ENCODE measurements around the gene BCL11B.

Gene BCL11B

DNA sequence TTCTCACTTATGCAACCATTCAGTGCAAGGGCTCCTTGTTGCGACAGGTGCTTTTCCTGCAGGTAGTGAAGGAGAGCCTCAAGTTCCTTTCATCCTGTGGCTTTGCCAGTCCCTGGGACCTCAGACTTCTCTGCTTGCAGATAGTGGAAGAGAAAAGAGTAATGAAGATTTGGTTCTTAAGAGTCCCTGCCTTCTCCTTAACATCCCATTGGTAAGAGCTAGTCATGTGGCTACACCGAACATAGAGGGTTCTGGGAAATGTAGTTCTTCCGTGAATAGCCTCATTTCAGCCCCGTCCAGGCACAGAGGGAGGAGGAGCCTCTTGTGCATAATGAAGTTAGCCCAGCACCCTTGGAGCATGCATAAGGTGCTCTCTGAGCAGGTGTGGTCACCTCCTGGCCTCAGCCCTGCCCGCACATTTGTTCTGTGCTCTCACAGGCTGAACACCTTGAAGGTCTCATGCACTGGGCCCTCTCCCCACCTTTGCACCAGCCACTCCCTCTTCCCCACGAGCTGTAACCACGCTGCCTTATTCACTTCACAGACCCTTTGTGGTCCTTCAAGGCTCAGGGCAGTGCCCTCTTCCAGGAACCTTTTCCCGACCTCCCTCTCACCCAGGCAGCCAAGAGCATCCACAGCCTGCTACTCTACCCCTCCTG lies 134.0 kb downstream of the BCL11B start:
- no peak for DNase-seq (ENCODE audit: low read depth in 2 of 2)

DNA sequence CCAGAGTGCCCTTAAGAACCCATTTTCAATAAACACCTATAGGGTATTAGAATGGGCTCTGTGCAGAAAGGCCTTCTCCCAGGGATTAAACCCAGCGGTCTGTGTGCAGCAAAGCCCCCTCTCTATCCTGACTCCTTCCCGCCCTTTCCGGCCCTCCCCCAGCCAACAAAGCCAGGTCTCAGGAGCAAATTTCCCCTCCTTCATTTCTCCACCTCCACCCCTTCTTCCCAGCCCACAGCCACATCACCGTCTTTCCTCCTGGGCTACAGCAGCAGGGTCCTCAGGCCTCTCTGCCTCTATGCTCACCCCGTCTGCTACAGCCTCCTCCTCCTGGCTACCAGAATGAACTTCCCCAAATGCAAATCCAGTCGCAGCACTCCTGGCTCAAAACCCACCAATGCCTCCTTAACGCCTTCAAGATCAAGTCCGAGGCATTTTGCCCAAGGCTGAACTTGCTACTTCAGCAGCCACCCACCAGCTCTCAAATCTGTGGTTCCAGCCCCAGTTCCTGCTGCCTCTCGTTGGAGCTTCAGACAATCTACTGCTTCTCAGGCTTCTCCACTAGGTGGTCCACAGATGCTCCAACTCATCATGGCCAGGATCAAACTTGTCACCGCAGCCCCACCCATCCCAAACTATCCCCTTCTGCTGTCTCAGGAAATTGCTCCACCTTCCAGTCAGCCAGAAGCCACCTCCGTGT lies 134.8 kb downstream of the BCL11B start:
- no peak for DNase-seq (ENCODE audit: low read depth in 2 of 2)

DNA sequence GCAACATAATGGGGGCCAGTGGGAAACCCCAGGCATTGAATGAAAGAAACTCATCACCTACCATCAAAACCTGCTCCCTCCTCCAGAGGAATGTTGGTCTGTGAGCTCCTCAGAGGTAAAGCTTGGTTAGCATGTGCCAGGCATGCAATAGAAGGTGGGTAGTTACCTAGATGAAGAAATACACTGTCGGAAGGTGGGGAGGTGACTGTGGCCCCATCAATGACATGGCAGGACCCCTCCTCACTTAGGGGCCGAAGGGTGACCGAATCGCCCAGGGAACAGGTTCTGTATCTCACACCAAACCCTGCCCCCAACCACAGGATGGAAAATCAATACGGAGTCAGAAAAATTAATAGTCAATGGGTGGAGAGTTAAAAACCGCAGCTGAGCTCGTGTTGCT lies 135.6 kb downstream of the BCL11B start:
- no peak for DNase-seq (ENCODE audit: low read depth in 2 of 2)

DNA sequence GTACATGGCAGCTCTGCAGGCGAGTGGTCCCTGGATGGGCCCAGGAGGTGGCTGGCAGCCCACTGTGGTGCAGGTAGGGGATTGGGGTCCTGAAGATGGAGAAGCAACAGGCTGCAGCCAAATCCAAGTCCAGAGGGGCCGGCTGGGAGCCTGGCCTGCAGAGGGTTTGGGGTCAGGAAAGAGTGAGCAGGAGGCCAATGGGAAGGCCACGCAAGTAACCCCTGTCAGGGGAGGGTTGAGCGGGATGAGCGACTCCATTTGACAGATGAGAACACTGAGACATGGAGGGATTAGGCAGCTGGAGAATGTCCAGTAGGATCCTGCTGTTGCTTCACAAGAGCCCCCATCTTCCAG lies 136.0 kb downstream of the BCL11B start:
- no peak for DNase-seq (ENCODE audit: low read depth in 2 of 2)

DNA sequence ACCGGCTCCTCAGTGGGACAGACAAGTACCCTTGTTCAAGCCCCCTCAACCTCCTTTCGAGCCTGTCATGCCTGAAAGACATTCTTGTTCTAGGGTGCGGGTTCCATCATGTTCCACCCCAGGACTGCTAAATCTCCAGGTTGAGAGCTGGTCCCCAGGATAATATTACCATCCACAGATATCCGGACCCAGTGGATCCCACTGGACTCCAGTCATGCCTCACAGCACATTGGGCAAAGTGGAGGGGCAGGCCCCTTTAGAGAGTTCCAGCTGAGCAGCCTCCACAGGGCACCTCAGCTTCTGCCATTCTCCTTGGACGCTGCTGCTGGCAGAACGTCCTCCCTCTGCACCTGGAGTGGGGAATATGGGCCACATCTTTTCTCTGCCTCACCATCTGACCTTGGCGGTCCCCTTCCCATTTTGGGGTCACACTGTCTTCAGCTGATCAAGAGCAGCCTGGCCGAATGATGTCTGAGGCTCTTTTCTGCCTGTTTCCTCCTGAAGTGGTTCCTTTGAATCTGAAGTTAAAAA lies 137.4 kb downstream of the BCL11B start:
- no peak for DNase-seq (ENCODE audit: low read depth in 2 of 2)

DNA sequence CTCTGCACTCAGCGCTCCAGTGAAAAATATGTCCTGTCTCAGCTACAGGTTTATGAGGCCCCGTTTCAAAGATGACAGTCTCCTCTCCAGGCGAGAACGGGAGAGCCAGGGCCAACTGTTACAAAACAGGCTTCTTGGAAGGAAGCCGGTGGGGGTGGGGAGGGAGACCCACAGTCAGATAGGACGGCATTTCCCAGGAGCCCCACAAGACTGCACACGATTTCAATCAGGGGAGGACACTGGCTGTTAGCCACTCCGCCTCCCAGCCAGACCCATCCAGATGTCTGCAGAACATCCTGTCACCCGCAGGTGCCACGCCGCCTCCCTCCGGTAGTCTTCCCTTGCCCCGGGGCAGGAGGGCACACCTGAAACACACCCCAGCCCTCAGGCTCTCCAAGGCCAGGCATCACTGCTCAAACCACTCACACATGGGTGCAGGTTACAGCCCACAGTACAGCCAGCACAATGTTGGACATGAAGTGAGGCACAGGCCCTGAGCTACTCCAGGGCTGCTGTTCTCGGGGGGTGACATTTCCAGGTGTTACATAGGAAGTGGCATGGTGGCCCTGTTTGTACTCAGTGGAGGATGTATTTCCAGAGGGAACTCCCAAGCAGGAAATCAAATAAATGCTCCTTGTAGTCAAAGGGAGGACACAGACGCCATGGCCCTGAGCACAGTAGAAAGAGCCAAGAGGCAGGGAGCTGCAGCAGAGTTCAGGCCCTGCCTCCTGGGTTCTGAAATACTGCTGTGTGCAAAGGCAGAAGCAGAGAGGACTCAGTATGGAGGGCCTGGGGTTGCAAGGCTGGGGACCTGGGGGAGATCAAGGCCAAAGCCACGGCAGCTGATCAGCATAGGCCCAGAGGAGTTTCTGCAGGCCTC lies 138.1 kb downstream of the BCL11B start:
- no peak for DNase-seq (ENCODE audit: low read depth in 2 of 2)

DNA sequence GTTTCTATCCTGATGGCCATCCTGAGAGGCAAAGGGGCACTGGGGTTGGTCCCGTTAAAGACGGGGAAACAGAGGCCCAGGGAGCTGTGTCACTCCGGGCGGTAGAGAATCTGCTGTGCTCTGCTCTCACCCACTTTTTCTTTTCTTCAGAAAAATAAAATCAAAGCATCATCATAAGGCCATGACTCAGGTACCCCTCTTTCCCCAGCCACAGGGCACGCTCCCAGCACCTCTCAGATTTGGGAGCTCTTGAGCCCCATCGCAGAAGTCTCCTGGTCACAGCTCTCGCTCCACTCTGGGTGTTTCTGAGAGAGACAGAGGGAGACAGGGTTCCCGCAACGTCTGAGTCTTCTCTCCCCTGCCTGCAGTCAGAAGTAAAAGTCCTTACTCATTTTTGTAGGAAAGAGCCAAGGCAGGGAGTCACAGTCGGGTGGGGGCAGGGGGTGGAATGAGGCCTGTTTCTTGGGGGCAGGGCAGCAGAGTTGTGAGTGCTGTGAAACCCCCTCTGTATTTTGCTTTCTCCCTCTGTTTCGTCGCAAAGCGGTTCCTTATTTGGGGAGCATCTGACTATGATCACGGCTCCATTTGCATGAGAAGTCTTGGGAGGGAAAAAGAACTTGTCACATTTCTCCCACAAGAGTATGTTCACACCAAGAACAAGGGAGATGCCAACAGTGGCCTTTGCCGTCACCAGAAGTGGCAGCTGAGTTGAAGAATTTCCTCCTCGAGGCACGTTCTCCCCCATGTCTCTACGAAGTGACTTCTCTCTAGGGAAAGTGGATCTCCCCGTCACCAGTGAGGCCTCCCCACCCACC lies 139.0 kb downstream of the BCL11B start:
- no peak for DNase-seq (ENCODE audit: low read depth in 2 of 2)

DNA sequence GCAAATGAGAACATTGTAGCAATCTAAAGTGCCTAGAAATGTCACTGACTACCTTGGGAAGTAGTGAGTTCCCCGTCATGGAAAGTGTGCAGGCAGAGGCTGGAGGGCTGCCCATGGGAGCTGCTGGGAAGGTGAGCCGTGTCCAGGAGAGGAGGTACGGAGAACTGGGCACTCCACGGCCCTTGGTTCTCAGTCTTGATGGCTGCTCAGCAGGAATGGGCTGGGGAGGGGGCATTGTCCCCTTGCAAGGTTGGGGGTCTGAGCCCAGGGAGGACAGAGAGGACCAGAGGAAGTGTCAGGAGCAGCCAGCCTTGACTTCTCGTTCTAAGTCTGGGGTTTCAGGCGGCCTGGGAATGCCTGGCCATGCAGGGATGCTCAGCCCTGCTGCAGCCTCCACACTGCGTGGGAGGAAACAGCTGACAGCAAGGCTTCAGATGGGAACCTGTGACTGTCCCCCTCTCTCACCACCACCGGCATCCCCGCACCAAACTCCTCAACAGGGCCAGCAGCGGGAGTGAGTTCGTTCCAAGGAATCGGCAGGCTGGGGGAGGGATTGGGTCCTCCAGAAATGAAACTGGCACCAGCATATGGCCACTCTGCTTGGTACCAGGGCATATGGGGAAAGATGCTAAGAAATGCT lies 140.2 kb downstream of the BCL11B start:
- no peak for DNase-seq (ENCODE audit: low read depth in 2 of 2)

DNA sequence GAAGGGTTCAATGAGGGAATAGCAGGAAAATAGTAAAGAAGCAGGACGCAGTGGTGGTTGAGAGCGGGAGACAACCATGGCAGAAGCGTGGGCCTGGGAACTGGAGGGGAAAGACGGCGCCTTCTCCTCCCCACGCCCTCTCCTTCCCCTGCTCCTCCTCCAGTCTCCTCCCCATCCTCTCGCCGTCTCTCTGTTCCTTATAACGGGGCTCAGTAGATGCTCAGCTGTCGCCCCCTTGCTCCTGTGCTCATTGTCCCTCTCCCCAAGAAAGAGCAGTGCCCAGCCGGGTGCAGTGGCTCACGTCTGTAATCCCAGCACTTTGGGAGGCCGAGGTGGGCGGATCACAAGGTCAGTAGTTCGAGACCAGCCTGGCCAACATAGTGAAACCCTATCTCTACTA lies 142.0 kb downstream of the BCL11B start:
- no peak for DNase-seq (ENCODE audit: low read depth in 2 of 2)

DNA sequence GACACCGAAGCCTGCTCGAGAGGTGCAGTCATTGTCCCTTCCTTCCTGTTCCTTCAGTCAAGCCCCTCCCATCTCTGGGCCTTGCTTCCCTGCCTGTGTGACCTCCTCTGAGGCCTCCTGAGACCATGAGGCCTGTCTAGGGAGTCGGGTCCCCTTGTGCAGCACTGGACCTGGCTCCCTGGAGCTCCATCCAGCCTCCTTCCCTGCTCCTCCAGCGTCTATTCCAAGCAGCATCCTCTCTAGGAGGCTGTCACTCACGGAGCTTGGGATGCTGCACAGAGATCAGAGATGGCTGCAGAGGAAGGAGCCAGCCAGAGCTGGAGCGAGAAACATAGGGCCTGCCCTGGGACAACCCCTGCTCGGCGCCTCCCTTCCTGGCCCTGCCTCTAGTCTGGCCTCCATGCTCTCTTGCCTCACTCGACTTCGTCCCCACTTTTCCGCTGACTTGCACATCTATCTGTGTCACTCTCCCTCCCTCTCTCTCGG lies 142.7 kb downstream of the BCL11B start:
- no peak for DNase-seq (ENCODE audit: low read depth in 2 of 2)

DNA sequence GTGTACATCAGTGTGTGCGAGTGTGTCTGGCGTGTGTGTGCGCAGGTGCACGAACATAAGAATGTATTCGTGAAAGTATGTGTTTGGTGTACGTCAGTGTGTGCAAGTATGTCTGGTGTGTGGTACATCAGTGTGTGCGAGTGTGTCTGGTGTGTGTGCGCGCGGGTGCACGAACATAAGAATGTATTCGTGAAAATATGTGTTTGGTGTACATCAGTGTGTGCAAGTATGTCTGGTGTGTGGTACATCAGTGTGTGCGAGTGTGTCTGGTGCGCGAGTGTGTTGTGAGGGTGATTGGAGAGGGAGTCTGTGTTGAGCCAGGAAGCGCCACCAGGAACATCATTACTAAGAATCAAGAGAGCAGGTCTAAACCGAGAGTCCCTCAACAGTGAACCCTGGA lies 143.8 kb downstream of the BCL11B start:
- DNase-seq (ENCODE audit: low read depth in 2 of 2), result no peak

DNA sequence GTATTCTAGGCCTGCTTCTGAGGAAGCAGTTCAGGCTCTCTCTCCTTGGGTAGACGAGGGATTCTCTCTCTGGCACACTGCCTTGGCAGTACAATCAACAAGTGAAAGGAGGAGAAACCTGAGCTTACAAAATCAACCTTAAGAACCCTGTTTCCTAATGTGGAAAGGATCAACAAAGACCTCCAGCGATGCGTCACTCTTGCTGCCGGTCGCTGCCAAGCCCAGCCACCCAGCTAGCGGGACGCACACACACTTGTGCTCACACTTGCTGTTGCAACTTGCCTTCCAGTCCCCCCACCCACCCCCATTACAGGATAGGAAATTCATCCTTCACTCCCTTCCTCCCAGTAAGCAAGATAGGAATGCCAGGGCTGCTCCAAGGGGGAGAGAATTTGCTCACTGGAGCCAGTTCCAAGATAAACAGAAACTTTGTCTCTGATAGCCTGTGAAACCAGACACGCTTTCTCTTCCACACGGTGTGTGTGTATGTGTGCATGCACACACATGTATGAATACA lies 144.3 kb downstream of the BCL11B start:
- DNase-seq (ENCODE audit: low read depth in 2 of 2), result no peak

DNA sequence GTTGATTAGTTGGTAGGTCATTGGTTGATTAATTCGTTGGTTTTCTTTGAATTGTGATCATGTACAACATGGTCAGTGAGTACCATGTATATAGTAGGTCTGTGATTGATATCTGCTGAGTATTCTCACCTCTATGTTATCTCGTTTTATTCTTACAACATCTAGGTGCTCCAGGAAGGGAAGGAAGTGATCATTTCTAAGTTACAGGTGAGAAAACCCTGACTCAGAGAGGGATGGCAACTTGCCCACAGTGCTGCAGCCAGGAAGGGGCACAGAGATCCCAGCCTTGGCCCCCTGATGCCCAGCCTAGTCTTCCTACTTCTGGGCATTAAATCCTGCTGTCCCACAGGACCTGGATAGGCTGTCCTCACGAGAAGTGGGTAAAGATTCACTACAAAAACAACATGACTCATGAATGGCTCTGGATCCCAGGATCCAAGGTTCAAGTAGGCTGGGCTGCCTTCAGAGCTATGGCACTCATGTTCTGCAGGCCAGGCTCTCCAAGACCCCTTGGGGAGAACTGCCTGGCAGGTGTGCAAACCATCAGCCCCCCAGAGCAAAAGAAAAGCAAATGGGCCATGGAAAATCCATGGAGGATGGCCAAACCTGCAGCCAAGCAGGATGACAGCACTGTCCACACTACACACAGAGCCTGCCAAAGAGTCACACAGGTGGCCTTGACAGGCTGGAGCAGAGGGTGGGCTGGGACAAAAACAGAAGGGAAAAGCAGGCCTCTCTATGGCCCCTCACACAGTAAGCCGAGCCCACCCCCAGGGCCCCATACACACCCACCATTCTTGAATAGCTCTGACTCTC lies 146.2 kb downstream of the BCL11B start:
- no peak for DNase-seq (ENCODE audit: low read depth in 2 of 2)

DNA sequence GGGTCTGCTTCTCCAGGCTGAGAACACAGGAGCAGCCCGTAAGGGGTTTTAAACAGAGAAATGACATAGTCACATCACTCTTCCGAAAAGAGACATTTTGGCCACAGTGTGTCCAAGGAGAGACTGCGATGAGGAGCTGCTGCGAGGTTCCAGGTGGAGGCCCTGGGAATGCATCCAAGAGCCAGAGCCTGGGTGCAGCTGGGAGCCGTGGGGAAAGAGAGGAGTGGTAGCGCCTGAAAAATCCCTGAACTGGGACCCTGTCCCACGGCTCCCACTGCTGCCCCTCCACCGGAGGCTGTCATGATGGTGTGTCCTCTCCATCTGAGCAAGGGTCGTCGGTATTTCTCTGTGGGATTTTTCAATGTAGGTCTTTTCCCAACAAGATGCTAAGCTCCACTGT lies 146.9 kb downstream of the BCL11B start:
- no peak for DNase-seq (ENCODE audit: low read depth in 2 of 2)

DNA sequence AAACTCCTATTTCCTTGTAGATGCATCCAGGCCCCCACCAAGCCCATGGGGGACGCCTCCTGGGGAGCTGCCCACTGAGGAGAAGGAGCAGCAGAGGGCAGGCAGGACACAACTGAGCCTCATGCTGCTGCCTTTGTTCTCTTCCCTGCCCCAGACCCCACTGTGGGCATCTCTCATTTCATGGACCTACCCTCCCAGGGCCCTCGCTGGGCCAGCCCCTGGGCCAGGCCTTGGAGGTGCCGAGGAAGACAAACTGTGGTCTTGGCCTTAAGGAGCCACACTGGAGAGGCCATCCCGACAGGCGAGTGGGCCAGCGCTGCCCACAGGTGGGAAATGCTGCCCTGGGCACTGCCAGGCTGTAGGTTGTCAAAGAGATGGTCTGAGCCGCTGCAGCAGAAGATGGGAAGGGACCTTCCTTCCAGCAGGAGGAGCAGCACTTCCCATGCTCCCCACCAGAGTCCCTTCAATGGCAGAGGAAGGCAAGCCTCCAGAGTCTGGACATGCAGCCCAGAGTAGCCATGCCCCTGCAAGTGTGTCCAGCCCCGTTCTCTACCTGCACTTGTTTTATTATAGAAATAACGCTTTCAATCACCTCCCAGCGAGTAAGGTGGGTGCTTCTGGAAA lies 147.4 kb downstream of the BCL11B start:
- DNase-seq (ENCODE audit: low read depth in 2 of 2), result no peak

DNA sequence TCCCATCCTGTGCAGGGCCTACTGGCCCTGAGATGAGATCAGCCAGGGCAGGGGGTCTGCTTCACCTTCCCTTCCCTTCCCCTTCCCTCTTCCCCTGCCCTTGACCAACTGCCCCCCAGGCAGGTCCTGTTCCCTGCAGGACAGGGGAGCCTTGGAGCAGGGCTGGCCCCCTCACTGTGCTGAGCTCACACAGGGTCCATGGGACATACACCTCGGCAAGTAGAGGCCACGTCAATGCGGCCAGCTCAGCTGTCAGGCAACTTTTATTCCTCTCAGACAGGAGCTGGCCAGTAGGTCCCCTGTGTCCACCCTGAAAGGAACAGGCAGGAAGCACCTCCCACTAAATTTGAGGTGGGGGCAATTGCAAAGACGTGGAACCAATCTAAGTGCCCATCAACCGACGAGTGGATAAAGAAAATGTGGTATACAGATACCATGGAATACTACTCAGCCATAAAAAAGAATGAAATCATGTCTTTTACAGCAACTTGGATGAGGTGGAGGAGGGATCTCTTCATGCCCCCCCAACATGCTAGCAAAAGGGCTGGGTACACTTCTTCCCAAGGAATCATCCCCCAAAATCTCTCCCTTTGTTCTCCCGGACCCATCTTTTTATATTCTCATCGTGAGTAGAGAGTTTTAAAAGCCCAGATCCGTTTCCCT lies 148.7 kb downstream of the BCL11B start:
- DNase-seq (ENCODE audit: low read depth in 2 of 2), result no peak

DNA sequence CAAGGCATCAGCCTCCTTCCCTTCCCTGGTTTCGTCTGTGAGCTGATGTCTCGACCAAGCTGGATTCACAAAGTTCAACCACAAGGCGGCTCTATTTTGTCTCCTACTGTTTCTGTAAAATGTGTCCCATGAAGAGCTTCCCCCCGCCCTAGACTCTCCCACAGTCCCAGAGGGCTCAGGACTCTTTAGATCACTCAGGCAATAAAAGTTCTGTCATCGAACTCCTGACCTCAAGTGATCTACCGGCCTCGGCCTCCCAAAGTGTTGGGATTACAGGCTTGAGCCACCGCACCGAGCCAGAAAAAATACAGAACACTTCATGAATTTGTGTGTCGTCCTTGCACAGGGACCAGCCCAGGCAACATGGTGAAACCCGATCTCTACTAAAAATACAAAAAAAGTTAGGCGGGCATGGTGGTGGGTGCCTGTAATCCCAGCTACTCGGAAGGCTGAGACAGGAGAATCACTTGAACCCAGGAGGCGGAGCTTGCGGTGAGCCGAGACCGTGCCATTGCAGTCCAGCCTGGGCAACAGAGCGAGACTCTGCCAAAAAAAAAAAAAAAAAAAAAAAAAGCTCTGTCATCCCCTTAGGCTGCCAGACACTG lies 149.4 kb downstream of the BCL11B start:
- DNase-seq (ENCODE audit: low read depth in 2 of 2), result no peak

DNA sequence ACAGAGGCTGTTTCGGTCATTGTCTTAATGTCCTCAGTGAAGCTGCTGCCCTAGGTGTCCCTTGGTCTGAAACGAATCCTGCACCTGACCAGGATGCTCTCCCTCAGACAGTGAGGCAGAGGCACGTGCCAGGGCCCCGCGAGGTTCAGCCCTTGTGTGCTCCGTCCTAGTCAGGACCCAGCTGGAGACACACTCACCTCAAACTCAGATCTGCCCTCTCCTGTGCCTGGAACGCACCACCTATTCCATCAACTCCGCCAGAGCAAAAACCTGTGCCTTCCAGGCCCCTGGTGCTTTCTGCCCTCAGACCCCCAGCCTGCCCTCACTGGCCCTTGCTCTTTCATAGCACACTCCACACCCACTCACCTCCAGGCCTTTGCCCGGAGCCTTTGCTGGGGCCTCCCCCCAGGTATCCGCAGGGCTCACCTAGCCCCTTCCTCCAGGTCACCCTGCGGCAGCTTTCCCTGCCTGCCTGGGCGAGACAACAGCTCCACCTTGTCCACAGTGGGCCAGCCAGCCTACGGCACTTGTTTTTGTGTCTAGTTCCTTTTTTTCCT lies 150.6 kb downstream of the BCL11B start:
- DNase-seq (ENCODE audit: low read depth in 2 of 2), result no peak

Measured in stimulated activated CD4-positive, alpha-beta T cell treated with anti-CD3 and anti-CD28 coated beads, Interleukin-4, amount 100 ng/mL, for 48 hours (primary cell).